ENCODE results near the gene MRTFA. TPM values are rescaled to one million over a fixed set of nuclear protein-coding genes. Genes with fewer than 3 reads are reported as not detected.
"Not testable (repeated sequence)": the region's sequence is repeated elsewhere in the genome, so short reads cannot be mapped to it uniquely, and the experiment has no call there.

Gene MRTFA
- total RNA-seq, 1 donor from 2014 or later, result 52.1 TPM

DNA sequence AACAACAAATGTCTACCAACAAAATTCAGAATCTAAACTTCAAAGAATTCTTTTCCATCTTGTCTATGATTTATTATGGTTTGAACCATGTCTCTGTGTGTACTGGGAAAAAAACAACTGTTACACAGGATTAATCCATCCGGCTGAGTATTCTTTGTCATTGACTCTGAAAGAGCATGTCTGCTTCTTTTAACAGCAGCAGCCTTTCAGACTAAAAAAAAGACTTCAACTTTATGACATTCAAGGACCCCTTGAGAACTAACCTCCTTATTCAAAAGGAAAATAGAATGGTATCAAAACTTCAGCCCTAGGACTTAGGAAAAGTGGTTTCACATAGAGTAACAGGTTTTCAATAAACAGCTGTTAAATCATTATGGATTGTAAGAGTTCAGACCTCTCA is 79.9 kb downstream of the MRTFA start:
- TF ChIP-seq, protein P1, sequence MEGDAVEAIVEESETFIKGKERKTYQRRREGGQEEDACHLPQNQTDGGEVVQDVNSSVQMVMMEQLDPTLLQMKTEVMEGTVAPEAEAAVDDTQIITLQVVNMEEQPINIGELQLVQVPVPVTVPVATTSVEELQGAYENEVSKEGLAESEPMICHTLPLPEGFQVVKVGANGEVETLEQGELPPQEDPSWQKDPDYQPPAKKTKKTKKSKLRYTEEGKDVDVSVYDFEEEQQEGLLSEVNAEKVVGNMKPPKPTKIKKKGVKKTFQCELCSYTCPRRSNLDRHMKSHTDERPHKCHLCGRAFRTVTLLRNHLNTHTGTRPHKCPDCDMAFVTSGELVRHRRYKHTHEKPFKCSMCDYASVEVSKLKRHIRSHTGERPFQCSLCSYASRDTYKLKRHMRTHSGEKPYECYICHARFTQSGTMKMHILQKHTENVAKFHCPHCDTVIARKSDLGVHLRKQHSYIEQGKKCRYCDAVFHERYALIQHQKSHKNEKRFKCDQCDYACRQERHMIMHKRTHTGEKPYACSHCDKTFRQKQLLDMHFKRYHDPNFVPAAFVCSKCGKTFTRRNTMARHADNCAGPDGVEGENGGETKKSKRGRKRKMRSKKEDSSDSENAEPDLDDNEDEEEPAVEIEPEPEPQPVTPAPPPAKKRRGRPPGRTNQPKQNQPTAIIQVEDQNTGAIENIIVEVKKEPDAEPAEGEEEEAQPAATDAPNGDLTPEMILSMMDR (conservative IDR thresholded peaks at IDR 0.05; ENCODE audit: low read depth, low read length), result no peak
- no peak for DNase-seq (ENCODE audit: low read depth)
- H3K4me3 ChIP-seq (ENCODE audit: low read depth, low read length), result no peak overlapping the region

DNA sequence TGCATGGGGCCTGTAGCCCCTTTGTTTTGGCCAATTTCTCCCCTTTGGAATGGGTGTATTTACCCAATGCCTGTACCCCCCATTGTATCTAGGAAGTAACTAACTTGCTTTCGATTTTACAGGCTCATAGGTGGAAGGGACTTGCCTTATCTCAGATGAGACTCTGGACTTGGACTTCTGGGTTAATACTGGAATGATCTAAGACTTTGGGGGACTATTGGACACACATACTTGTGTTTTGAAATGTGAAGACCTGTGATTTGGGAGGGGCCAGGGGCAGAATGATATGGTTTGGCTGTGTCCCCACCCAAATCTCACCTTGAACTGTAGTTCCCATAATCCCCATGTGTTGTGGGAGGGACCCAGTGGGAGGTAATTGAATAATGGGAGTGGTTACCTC is 82.5 kb downstream of the MRTFA start:
- not testable (repeated sequence) for H3K4me3 ChIP-seq (ENCODE audit: low read depth, low read length); DNase-seq (ENCODE audit: low read depth)

DNA sequence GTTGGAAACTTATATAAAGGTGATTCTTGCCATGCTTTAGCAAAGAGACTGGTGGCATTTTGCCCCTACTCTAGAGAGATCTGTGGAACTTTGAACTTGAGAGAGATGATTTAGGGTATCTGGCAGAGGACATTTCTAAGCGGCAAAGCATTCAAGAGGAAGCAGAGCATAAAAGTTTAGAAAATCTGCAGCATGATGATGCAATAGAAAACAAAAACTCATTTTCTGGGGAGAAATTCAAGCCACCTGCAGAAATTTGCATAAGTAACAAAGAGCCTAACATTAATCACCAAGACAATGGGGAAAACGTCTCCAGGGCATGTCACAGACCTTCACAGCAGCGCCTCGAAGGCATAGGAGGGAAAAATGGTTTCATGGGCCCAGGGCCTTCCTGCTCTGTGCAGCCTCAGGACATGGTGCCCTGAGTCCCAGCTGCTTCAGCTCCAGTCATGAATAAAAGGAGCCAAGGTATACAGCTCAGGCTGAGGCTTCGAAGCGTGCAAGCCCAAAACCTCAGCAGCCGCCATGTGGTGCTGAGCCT is 83.4 kb downstream of the MRTFA start:
- TF ChIP-seq, protein P1 (conservative IDR thresholded peaks at IDR 0.05; ENCODE audit: low read depth, low read length), result no peak
- DNase-seq (ENCODE audit: low read depth), result no peak
- H3K4me3 ChIP-seq (ENCODE audit: low read depth, low read length), result no peak overlapping the region

DNA sequence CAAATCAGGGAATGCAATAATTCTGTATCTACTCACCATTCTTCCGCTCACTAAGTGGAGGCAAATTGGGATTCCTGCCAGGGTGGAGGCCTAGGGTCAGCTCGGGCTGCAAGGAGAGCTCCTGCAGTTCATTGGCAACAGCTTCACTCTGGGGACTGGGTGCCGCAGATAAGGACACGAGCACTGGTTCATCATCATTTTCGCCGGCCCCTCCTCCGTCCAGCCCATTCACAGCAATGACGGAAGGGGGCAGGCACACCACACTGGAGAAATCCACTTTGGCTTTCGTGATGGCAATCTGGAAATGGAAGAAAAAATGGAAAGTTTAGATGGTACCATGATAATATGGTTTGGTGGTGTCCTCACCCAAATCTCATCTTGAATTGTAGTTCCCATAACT is 84.4 kb downstream of the MRTFA start:
- no peak overlapping the region for H3K4me3 ChIP-seq (ENCODE audit: low read depth, low read length)
- TF ChIP-seq, protein P1 (conservative IDR thresholded peaks at IDR 0.05; ENCODE audit: low read depth, low read length), result no peak
- DNase-seq (ENCODE audit: low read depth), result no peak

DNA sequence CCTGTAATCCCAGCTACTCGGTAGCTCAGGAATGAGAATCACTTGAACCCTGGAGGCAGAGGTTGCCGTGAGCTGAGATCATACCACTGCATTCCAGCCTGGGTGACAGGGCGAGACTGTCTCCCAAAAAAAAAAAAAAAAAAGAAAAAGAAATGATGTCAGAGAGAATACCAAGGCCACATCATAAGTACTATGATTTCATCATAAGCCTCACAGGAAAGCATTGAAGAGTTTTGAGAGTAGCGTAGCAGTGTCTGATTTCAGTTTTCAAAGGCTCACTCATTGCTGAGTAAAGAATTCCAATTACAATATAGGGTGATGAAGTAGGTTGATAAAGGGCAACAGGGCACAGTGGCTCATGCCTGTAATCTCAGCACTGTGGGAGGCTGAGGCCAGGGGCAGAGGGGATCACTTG is 88.8 kb downstream of the MRTFA start:
- no peak for DNase-seq (ENCODE audit: low read depth)
- H3K4me3 ChIP-seq (ENCODE audit: low read depth, low read length), result no peak overlapping the region
- TF ChIP-seq, protein P1 (conservative IDR thresholded peaks at IDR 0.05; ENCODE audit: low read depth, low read length), result no peak

DNA sequence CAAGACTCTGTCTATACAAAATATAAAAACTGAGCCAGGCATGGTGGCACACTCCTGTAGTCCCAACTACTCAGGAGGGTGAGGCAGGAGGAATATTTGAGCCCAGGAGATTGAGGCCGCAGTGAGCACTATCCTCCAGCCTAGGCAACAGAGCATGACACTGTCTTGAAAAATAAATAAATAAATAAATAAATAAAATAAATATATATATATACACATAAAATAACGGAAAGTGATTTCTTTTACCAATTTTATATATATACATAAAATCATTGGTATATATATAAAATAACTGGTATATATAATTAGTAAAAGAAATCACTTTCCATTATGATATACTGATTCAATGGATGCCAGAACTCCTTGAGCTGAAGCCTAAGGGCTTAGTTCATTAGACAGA is 91.8 kb downstream of the MRTFA start:
- TF ChIP-seq, protein P1 (conservative IDR thresholded peaks at IDR 0.05; ENCODE audit: low read depth, low read length), result no peak
- no peak for DNase-seq (ENCODE audit: low read depth)
- no peak overlapping the region for H3K4me3 ChIP-seq (ENCODE audit: low read depth, low read length)

DNA sequence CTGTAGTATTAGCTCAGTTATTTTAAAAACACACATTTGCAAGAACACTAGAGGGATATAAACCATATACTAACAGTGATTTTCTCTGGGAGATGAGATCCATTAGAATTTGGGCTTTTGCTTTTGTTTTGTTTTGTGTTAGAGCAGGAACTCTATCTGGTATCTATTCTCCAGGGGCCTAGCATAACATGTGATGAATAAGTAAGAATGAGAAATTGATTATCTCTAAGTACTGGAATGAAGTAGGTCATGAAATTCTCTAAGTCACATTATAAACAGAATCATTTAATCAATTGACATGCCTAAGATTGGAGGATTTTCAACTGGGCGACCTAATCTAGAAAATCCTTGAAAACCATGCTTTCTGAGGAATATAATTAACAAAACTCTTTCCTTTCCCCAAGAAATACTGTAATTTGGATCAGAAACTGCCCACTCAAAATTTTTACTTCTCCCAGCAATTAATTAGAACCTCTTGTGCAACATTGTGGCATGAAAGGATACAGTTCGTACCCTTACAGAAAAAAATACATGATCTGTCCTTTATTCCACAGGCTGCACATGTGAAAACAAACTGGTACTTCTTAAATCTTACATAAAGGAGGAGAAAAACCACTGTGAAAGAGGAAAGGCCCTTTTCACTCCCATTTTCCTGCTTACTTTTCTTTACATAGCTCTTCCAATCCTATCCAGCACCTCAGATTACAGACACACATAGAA is 93.5 kb downstream of the MRTFA start:
- no peak for DNase-seq (ENCODE audit: low read depth)
- no peak overlapping the region for H3K4me3 ChIP-seq (ENCODE audit: low read depth, low read length)
- TF ChIP-seq, protein P1 (conservative IDR thresholded peaks at IDR 0.05; ENCODE audit: low read depth, low read length), result no peak
